Lower lobe of right lung (tissue), 2 donors: ENCODE data around the gene TWSG1. TPM values are rescaled to one million over a fixed set of nuclear protein-coding genes. Genes with fewer than 3 reads are reported as not detected.
"Not testable (repeated sequence)": the region's sequence is repeated elsewhere in the genome, so short reads cannot be mapped to it uniquely, and the experiment has no call there.

Experiments
- ATAC-seq, 2 donors: fragments of 200-7000 bp; cut with Tn5 transposase; one replicate each; pipeline ENCODE4 v1.9.1; 2020 to 2022; ENCODE audit warnings: mild to moderate bottlenecking in 2 of 2, moderate library complexity in 2 of 2
- DNase-seq: peaks from one replicate; pipeline ENCODE4 v3.0.0-alpha.2; 2020
- H3K27ac ChIP-seq: fragments of 200-600 bp; one replicate; pipeline ENCODE4 v1.8.0; 2022
- H3K27me3 ChIP-seq: fragments of 200-600 bp; one replicate; pipeline ENCODE4 v1.8.0; 2022; ENCODE audit warnings: low read depth
- H3K36me3 ChIP-seq: fragments of 200-600 bp; one replicate; pipeline ENCODE4 v1.8.0; 2022; ENCODE audit warnings: mild to moderate bottlenecking
- H3K4me1 ChIP-seq: fragments of 200-600 bp; one replicate; pipeline ENCODE4 v1.8.0; 2022
- H3K4me3 ChIP-seq: fragments of 200-600 bp; one replicate; pipeline ENCODE4 v1.8.0; 2022; ENCODE audit warnings: mild to moderate bottlenecking
- H3K9me3 ChIP-seq: fragments of 200-600 bp; one replicate; pipeline ENCODE4 v1.8.0; 2022
- intact Hi-C: fragments of 100-400 bp; cut with DNase I; formaldehyde crosslinking; loops from one replicate; pipeline ENCODE4 v1.11.0; 2022
- total RNA-seq: library from RNA; stranded (reverse); fragmentation: NEBNext Ultra II Directional; extraction: Animal tissue kit (Norgen Biotek cat#: 25700); gene quantifications from one replicate; pipeline ENCODE4 v1.2.1, GENCODE V29; 2021
- TF ChIP-seq, protein P1 (sequence below): fragments of 200-600 bp; IDR thresholded peaks from one replicate; pipeline ENCODE4 v1.8.0; 2022; ENCODE audit warnings: antibody characterized with exemption, mild to moderate bottlenecking
- donor health status: DM: no; HTN: yes; CAD: no; lungs with severe emphysema.

The TWSG1 gene
- total RNA-seq, 1 donor from 2014 or later = 31.4 TPM

DNA sequence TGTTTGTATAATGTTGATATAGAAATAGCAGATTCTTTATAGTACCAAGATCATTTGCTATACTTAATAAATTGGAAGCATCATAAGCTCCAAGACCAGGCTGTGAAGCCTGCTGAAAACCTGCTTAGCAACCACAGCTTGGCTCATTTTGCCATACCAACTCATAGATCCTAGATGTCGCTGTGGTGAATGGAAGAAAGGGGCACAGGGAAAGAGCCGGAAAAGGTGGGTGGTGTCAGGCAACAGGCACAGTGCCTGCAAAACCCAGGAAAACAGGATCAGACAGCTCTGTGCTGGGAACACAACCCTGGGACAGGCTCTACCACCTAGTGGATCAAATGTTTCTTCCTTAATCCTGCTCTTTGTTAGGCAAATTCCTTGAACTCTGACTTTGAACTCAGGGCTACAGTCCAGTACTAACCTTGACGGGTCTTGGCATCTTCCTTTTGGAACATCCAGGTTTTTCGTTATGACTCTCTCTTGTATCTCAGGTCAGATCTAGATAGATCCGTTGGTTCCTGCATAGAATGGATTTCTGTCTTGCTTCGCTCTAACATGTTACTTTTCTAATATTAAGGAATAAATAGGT is 31.6 kb downstream of the TWSG1 start:
- H3K9me3 ChIP-seq = no peaks in the 10 kb centered on the region
- no peak overlapping the region for H3K4me3 ChIP-seq
- TF ChIP-seq, protein P1, sequence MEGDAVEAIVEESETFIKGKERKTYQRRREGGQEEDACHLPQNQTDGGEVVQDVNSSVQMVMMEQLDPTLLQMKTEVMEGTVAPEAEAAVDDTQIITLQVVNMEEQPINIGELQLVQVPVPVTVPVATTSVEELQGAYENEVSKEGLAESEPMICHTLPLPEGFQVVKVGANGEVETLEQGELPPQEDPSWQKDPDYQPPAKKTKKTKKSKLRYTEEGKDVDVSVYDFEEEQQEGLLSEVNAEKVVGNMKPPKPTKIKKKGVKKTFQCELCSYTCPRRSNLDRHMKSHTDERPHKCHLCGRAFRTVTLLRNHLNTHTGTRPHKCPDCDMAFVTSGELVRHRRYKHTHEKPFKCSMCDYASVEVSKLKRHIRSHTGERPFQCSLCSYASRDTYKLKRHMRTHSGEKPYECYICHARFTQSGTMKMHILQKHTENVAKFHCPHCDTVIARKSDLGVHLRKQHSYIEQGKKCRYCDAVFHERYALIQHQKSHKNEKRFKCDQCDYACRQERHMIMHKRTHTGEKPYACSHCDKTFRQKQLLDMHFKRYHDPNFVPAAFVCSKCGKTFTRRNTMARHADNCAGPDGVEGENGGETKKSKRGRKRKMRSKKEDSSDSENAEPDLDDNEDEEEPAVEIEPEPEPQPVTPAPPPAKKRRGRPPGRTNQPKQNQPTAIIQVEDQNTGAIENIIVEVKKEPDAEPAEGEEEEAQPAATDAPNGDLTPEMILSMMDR = peak; percentile 29
- peaks cover 7% of the 10 kb centered on the region for H3K4me1 ChIP-seq
- H3K27ac ChIP-seq = no peak overlapping the region
- intact Hi-C loops = no loop called here
- no peak for DNase-seq
- ATAC-seq = peak; percentile 62 to 68
- H3K27me3 ChIP-seq = no peaks in the 10 kb centered on the region
- H3K36me3 ChIP-seq = peaks cover 10% of the 10 kb centered on the region

DNA sequence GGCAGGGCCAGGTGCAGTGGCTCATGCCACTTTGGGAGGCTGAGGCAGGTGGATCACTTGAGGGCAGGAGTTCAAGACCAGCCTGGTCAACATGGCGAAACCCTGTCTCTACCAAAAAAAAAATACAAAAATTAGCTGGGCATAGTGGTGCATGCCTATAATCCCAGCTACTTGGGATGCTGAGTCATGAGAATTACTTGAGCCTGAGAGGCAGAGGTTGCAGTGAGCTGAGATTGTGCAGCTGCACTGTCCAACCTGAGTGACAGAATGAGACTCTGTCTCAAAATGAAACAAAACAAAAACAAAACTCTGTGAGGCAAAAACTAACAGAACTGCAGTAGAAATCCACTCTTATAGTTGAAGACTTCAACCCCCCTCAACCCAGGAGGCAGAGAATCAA is 38.7 kb downstream of the TWSG1 start:
- H3K27ac ChIP-seq, H3K4me3 ChIP-seq, H3K9me3 ChIP-seq, intact Hi-C loops, H3K4me1 ChIP-seq, DNase-seq, H3K27me3 ChIP-seq, H3K36me3 ChIP-seq, ATAC-seq: not testable (repeated sequence)

DNA sequence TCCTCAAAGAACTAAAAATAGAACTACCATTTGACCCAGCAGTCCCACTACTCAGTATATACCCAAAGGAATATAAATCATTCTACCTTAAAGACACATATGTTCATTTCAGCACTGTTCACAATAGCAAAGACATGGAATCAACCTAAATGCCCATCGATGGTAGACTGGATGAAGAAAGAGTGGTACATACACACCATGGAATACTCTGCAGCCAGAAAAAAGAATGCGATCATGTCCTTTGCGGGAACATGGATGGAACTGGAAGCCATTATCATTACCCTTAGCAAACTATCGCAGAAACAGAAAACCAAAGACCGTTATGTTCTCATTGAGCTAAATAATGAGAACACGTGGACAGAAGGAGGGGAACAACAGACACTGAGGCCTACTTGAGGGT is 44.5 kb downstream of the TWSG1 start:
- TF ChIP-seq, protein P1 = no peak
- H3K36me3 ChIP-seq = no peaks in the 10 kb centered on the region

DNA sequence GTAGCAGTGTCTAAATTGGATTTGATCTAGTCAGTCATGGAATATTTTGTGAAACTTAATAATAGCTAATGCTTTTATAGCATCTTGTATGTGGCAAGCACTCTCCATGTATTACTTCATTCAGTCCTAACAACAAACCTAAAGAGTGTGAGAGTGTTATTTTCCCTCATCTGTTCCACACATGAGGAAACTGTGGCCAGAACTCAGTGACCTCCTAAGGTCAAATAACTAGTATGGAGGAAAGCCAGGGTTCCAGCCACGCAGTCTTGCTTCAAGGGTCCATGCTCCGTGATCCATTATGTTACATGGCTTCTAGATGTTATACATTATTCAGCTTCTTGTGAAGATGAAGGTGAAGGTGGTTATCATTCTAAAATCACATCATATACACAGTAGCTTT is 45.5 kb downstream of the TWSG1 start:
- Histone ChIP-seq H3K27ac (no peak overlapping the region), H3K9me3 (no peaks in the 10 kb centered on the region), H3K4me3 (no peak overlapping the region), H3K36me3 (no peaks in the 10 kb centered on the region), H3K4me1 (no peaks in the 10 kb centered on the region), H3K27me3 (no peaks in the 10 kb centered on the region)
- DNase-seq (no peak), ATAC-seq (no peak)
- TF ChIP-seq, protein P1 = no peak
- intact Hi-C loops = no loop called here

More for the DNA sequence above, 44.5 kb downstream of the TWSG1 start:
- no peak overlapping the region for H3K27ac ChIP-seq
- no peaks in the 10 kb centered on the region for H3K9me3 ChIP-seq
- no peak for ATAC-seq
- no peak for DNase-seq
- intact Hi-C loops = no loop called here
- H3K27me3 ChIP-seq = no peaks in the 10 kb centered on the region
- H3K4me1 ChIP-seq = no peaks in the 10 kb centered on the region
- no peak overlapping the region for H3K4me3 ChIP-seq

DNA sequence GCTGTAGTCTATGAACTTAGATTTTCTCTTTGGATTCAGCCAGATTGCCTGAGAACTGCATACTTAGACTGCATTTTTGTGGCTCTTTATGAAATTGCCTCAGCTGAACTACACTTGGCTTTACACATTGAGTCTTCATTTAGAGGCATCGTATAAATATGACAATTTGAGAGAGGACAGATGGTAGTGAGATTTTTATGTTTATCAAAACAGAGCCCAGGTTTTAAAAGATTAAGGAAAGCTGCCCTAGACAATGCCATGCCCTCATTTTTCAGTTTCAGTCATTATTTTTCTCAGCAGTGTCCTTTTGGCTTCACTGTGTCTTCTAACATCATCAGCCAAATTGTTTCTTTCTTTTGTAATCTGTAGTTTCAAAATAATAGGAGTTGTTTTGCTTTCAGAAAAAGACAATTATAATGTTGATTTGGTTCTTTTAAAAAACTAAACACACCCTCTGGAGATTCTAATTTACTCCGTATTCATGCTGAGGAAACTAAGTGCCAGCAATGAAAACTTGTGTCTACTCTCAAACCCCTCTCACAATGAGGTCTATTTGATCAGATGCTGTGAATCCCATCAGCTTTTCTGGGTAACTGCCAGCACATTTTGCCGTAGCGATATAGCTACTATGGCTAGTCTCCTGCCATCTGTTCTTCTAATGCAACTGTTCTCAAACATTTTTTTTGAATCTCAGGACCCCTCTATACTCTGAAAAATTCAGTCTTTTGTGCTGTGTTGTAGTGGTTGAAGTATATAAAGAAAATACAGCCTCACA is 46.2 kb downstream of the TWSG1 start:
- ATAC-seq (no peak), DNase-seq (no peak)
- intact Hi-C loops = no loop called here
- no peaks in the 10 kb centered on the region for H3K36me3 ChIP-seq
- H3K27ac ChIP-seq = no peak overlapping the region
- H3K4me3 ChIP-seq = no peak overlapping the region
- H3K27me3 ChIP-seq = no peaks in the 10 kb centered on the region
- TF ChIP-seq, protein P1 = no peak
- H3K4me1 ChIP-seq = no peaks in the 10 kb centered on the region
- no peaks in the 10 kb centered on the region for H3K9me3 ChIP-seq

DNA sequence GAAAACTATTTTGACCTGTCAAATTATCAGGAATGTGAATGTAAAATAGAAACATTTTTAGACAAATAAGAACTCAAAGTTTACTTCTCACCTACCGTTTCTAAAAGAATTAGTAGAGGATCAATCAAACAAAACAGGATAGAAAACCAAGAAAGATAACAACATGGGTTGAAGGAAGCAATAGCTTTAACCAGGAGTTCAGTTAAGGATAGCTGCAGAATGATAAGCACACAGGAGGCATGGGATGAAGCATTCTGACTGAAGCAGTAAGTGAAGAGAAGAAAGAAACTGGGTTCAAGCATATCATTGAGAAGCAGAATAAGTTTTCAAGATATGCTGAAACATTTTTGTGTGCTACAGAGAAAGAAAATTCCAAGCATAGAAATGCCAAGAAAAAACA is 52.3 kb downstream of the TWSG1 start:
- no peak for ATAC-seq
- Histone ChIP-seq H3K9me3 (no peaks in the 10 kb centered on the region), H3K36me3 (no peaks in the 10 kb centered on the region), H3K27me3 (no peaks in the 10 kb centered on the region), H3K4me1 (no peaks in the 10 kb centered on the region), H3K4me3 (no peak overlapping the region), H3K27ac (no peak overlapping the region)
- TF ChIP-seq, protein P1 = no peak
- no peak for DNase-seq
- intact Hi-C loops = no loop called here
